HT1080 (cell line): Measurements from ENCODE around the gene PCNX1. TPM values are rescaled to one million over a fixed set of nuclear protein-coding genes. Genes with fewer than 3 reads are reported as not detected.
A peak's percentile ranks its signal among the peaks of the same experiment; 100 is the strongest.

ENCODE experiments used
- DNase-seq: peaks from one replicate; pipeline ENCODE4 v3.0.0-alpha.2; 2015; ENCODE audit warnings: low read depth
- total RNA-seq: library from RNA; depleted of rRNA; stranded (reverse); fragments of >200 nt; shearing (Covaris generic); gene quantifications from 2 replicates; pipeline ENCODE4 v1.2.3, GENCODE V29; 2014

The PCNX1 gene
- total RNA-seq, 1 experiment from 2014 or later = 27.7 TPM

- no peak for DNase-seq
Measured at GRCh38 chr14:70956511-70956910, 49.3 kb downstream of the PCNX1 start.

- no peak for DNase-seq
Measured at GRCh38 chr14:70957710-70958109, 50.5 kb downstream of the PCNX1 start.

- DNase-seq = no peak
Measured at GRCh38 chr14:70962935-70963334, 55.7 kb downstream of the PCNX1 start.

- DNase-seq = no peak
Measured at GRCh38 chr14:70964492-70964891, 57.2 kb downstream of the PCNX1 start.

GRCh38 chr14:70971560-70971959, 64.3 kb downstream of the PCNX1 start:
- no peak for DNase-seq

GRCh38 chr14:70972107-70972976, 65.1 kb downstream of the PCNX1 start:
- DNase-seq = peak; percentile 72

GRCh38 chr14:70976591-70976990, 69.3 kb downstream of the PCNX1 start:
- no peak for DNase-seq

GRCh38 chr14:70981000-70981952, 74.0 kb downstream of the PCNX1 start:
- peak; percentile 23 for DNase-seq

- no peak for DNase-seq
Measured at GRCh38 chr14:70982200-70982599, 74.9 kb downstream of the PCNX1 start.

GRCh38 chr14:70987041-70987440, 79.8 kb downstream of the PCNX1 start:
- no peak for DNase-seq

GRCh38 chr14:70988452-70988851, 81.2 kb downstream of the PCNX1 start:
- no peak for DNase-seq

GRCh38 chr14:70993931-70994330, 86.7 kb downstream of the PCNX1 start:
- no peak for DNase-seq

- no peak for DNase-seq
Measured at GRCh38 chr14:70995211-70995610, 88.0 kb downstream of the PCNX1 start.

GRCh38 chr14:70995671-70996070, 88.4 kb downstream of the PCNX1 start:
- DNase-seq = no peak

GRCh38 chr14:70999117-70999516, 91.9 kb downstream of the PCNX1 start:
- DNase-seq = no peak

- no peak for DNase-seq
Measured at GRCh38 chr14:71000091-71000490, 92.8 kb downstream of the PCNX1 start.

- DNase-seq = no peak
Measured at GRCh38 chr14:71001742-71002141, 94.5 kb downstream of the PCNX1 start.

GRCh38 chr14:71003156-71003555, 95.9 kb downstream of the PCNX1 start:
- no peak for DNase-seq

GRCh38 chr14:71004481-71004880, 97.2 kb downstream of the PCNX1 start:
- peak; percentile 10 for DNase-seq

- no peak for DNase-seq
Measured at GRCh38 chr14:71005076-71005475, 97.8 kb downstream of the PCNX1 start.

- DNase-seq = no peak
Measured at GRCh38 chr14:71006200-71006563, 98.9 kb downstream of the PCNX1 start.

GRCh38 chr14:71011479-71011878, 104.2 kb downstream of the PCNX1 start:
- DNase-seq = no peak
